D721Med (cell line): ENCODE measurements around the gene CST6.

Experiments
- DNase-seq: peaks from one replicate; pipeline ENCODE4 v3.0.0; 2011; ENCODE audit warnings: low spot score; ENCODE audit not compliant: insufficient read length
- FAIRE-seq: peaks from 2 replicates; lab custom pipeline; 2011; peaks lifted over from hg19 to GRCh38; lab: Jason Lieb, UNC
- TF ChIP-seq, protein P1 (sequence below): IDR thresholded peaks from 2 replicates; pipeline ENCODE4 v1.5.1; 2012; ENCODE audit warnings: mild to moderate bottlenecking, control low read depth; ENCODE audit not compliant: insufficient read depth; ENCODE audit errors: missing control alignments

CST6 gene

DNA sequence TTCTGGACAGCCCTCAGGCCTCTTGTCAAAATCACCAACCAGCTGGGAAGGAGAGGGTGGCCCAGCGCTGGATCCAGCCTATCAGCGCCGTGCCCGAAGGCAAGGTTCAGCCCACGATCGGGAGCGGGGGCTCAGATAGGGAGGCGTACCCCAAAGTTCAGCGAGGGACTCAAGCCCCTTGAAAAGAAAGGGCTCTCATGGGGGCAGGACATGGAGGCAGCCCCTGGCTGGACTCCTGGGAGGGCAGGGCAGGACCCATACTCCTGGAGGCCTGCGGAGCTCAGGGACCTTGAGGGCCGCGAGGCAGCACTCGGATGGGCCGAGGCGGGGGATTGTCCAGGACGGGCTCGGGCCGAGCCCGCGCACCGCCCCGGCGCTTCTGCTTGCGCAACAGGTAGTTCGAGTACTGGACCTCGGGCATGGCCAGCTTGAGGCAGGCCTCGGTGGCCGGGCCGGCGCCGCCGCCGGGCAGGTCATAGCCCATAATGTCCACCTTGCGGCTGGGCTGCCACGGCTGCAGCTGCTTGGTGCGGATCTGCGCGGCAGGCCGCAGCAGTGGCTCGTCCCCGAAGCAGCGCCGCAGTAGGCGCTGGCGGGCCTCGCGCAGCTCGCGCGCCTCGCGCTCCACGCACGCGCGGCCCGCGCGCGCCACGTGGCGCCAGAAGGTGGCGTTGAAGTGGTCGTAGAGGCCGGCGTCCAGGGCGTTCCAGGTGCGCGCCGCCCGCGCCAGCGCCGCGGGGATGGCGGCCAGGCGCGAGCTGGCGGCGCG lies 30.6 kb downstream of the CST6 start:
- TF ChIP-seq, protein P1, sequence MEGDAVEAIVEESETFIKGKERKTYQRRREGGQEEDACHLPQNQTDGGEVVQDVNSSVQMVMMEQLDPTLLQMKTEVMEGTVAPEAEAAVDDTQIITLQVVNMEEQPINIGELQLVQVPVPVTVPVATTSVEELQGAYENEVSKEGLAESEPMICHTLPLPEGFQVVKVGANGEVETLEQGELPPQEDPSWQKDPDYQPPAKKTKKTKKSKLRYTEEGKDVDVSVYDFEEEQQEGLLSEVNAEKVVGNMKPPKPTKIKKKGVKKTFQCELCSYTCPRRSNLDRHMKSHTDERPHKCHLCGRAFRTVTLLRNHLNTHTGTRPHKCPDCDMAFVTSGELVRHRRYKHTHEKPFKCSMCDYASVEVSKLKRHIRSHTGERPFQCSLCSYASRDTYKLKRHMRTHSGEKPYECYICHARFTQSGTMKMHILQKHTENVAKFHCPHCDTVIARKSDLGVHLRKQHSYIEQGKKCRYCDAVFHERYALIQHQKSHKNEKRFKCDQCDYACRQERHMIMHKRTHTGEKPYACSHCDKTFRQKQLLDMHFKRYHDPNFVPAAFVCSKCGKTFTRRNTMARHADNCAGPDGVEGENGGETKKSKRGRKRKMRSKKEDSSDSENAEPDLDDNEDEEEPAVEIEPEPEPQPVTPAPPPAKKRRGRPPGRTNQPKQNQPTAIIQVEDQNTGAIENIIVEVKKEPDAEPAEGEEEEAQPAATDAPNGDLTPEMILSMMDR, result no peak
- no peak for FAIRE-seq

DNA sequence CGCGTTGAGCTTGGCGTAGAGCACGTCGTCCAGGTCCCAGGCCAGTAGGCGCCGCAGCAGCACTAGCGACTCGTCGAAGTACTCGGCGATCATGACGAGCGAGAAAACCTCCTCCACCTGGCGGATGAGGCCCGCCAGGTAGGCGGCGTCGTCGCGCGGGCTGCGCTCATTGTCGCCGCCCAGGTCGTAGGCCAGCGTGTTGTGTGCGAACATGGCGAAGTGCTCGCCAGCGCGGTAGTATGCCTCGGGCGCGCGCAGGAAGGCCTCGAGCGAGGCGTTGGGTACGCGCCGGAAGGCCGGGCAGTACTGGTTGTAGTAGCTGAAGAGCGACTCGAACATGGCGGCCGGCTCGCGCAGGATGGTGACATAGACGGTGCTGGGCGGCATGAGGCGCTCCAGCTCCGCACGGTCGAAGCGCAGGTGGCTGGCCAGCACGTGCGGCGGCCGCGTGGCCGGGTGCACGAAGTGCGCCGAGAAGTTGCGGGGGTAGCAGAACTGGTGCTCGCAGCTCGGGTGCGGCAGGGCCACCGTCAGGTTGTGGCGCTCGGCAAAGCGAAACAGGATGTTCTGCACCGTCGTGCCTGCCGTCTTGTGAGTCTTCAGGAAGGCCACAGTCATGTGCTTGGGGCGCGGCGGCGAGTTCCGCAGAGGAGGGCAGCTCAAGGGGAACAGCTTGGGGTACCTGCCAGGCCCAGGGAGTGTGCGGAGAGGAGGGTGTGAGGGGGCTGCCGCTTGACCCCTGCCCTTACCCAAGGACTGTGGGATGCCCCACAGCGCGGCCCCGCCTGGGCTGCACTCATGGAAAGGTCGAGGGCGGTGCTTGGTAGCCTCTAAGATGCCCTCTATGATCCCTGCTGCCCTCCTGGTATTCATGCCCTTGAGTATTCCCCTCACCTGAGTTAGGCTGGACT lies 31.4 kb downstream of the CST6 start:
- DNase-seq (no peak), FAIRE-seq (no peak)
- TF ChIP-seq, protein P1, result no peak

More for the DNA sequence above, 30.6 kb downstream of the CST6 start:
- no peak for DNase-seq

DNA sequence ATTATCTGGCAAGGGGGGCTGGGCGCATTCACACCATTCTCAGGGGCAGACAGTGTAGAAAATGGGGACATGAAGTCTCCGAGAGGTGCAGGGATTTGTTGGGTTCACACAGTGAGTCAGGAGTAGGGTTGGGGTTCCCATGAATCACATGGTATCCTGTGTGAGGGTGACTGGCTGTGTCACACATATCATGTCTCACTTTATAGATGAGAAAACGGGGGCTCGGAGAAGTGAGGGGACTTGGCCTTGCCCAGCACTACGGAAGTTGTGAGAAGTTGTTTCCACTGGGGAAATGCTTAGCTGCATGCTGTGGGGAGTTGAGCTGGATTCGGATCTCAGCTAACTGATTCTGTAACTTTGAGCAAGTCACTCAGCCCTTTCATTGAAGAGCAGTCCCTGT lies 32.9 kb downstream of the CST6 start:
- TF ChIP-seq, protein P1, result no peak
- no peak for DNase-seq
- no peak for FAIRE-seq

DNA sequence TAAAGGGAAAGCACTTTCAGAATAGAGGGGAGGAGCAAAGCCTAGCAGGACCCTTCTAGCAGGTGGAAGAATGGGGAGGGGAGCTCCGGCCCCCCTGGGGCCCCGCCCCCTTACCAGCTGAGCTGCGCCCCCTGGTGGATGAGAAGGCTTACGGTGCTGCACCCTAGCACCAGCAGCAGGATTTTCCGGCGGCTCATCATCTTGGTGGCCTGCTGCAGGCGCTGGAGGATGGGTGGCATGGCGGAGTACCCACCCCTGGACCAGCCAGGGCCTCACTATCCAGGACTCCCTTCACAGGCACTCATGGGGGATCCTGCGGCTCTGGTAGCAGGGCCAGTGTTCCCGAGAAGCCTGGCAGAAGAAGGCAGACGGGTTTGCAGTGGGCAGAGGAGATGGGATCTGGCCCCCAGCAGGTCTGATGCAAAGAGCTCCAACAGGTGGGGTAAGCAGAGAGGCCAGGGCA lies 33.4 kb downstream of the CST6 start:
- no peak for FAIRE-seq
- peak; percentile 87 for DNase-seq
- TF ChIP-seq, protein P1, result peak; percentile 85

DNA sequence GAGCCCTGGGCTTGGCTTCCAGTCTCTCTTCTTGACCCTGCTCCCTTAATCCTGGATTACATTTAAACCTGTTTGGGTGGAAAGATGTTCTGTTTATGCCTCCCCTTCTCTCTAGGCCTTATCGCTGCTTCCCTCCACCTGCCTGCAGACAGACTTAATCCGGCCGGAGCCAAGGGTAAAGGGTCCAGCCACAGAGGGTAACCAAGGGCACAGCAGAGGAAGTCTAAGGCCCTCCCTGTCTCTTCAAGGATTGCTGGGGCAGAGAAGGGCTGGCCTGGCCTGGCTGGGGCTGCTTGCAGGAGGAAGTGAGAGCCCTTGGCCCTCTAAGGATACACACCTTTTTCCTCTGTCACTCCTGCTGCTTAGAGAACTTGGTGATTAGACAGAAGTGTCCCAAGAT lies 35.1 kb downstream of the CST6 start:
- TF ChIP-seq, protein P1, result no peak
- peak; percentile 70 for FAIRE-seq
- no peak for DNase-seq

DNA sequence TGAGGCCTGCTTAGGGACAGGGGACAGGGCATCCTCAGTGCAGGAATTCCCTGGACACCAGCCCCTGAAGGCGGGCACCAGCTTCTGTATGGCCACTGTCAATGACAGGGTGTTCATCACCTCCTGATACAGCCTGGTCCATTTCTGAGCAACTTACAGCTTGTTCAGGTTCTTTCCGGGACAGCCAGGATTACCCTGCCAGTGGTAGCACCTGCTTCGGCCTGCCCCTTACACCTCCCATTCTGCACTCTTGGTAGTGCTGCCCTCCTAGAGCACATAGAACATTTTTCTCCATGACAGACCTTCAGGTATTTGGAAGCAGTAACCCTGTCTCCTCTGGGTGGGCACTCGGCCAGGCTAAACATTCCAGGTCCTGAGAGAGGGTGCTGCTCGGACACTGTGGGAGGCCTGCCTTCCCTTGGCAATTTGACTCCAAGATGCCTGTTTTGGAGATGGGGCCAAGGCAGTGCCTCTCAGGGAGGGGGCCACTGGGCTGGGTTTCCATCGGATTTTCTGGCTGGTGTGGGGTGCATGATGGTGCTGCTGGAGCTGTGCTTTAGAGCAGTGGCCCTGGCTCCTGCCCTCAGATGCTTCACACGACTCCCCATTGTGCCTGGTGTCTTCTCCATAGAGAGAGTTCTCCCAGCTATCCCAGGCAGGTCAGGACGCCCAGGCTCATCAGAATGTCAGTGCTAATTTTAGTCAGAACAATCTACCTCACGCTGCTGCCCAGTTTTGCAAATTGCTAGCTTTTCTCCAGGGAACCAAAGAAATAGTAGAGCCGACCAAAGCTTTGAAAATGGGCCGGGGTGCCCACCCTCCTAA lies 35.9 kb downstream of the CST6 start:
- DNase-seq, result no peak
- FAIRE-seq, result no peak
- TF ChIP-seq, protein P1, result no peak
